Neuronal stem cell (in vitro differentiated cells): ENCODE measurements around the gene DHRS7B.
"Not testable (repeated sequence)": the region's sequence is repeated elsewhere in the genome, so short reads cannot be mapped to it uniquely, and the experiment has no call there.

ENCODE experiments used
- DNase-seq: peaks from one replicate; pipeline ENCODE4 v3.0.0-alpha.2; 2013; ENCODE audit warnings: low spot score
- H2AFZ ChIP-seq: one replicate; pipeline ENCODE4 v1.6.1; 2013; ENCODE audit warnings: mild to moderate bottlenecking, low read length, inconsistent platforms
- H2AK5ac ChIP-seq: 2 replicates; pipeline ENCODE4 v1.6.1; 2013; ENCODE audit warnings: low read depth, mild to moderate bottlenecking, inconsistent platforms, low read length, moderate library complexity, mixed read lengths
- H2BK120ac ChIP-seq: 2 replicates; pipeline ENCODE4 v1.6.1; 2013; ENCODE audit warnings: low read depth, mild to moderate bottlenecking, inconsistent platforms, low read length, moderate library complexity, mixed read lengths
- H2BK12ac ChIP-seq: one replicate; pipeline ENCODE4 v1.6.1; 2013; ENCODE audit warnings: low read length, inconsistent platforms
- H2BK15ac ChIP-seq: 2 replicates; pipeline ENCODE4 v1.6.1; 2013; ENCODE audit warnings: mild to moderate bottlenecking, low read length, inconsistent platforms, mixed read lengths
- H2BK5ac ChIP-seq: one replicate; pipeline ENCODE4 v1.6.1; 2013; ENCODE audit warnings: inconsistent platforms, mild to moderate bottlenecking, low read length, moderate library complexity
- H3K14ac ChIP-seq: one replicate; pipeline ENCODE4 v1.6.1; 2013; ENCODE audit warnings: low read length, inconsistent platforms
- H3K18ac ChIP-seq: 2 replicates; pipeline ENCODE4 v1.6.1; 2013; ENCODE audit warnings: low read length, inconsistent platforms
- H3K23ac ChIP-seq: 2 replicates; pipeline ENCODE4 v1.6.1; 2013; ENCODE audit warnings: low read depth, mild to moderate bottlenecking, mixed read lengths, low read length, inconsistent platforms; ENCODE audit not compliant: poor library complexity
- H3K27ac ChIP-seq: replicated peaks from 3 replicates; pipeline ENCODE4 v1.5.1; 2013; ENCODE audit warnings: low read length, inconsistent platforms
- H3K27me3 ChIP-seq, 3 experiments: 2 replicates each; pipeline ENCODE4 v1.6.1; 2013; ENCODE audit warnings: low read length in 3 of 3, mild to moderate bottlenecking in 2 of 3, inconsistent platforms in 1 of 3, low read depth in 1 of 3, mixed read lengths in 1 of 3, moderate library complexity in 1 of 3; ENCODE audit not compliant: control insufficient read depth in 3 of 3, insufficient read depth in 3 of 3
- H3K36me3 ChIP-seq, 2 donors: replicated peaks in 1 of 2; 2 replicates each; pipeline ENCODE4 v1.6.1; 2013; ENCODE audit warnings: low read length in 2 of 2; ENCODE audit not compliant: control insufficient read depth in 2 of 2, insufficient read depth in 2 of 2
- H3K4ac ChIP-seq: 2 replicates; pipeline ENCODE4 v1.6.1; 2013; ENCODE audit warnings: inconsistent platforms, mild to moderate bottlenecking, low read length, moderate library complexity
- H3K4me1 ChIP-seq, 2 donors: 1 replicate in 1 of 2; 2 replicates in 1 of 2; pipeline ENCODE4 v1.6.1; 2013; ENCODE audit warnings: low read length in 2 of 2, low read depth in 1 of 2; ENCODE audit not compliant: control insufficient read depth in 2 of 2, insufficient read depth in 1 of 2
- H3K4me2 ChIP-seq: one replicate; pipeline ENCODE4 v1.6.1; 2013; ENCODE audit warnings: mild to moderate bottlenecking, low read length, inconsistent platforms; ENCODE audit not compliant: insufficient read depth, poor library complexity, severe bottlenecking
- H3K4me3 ChIP-seq, 2 donors: 2 replicates each; pipeline ENCODE4 v1.5.1; 2013; ENCODE audit warnings: low read length in 2 of 2, mild to moderate bottlenecking in 2 of 2, inconsistent platforms in 1 of 2, moderate library complexity in 1 of 2
- H3K79me1 ChIP-seq: one replicate; pipeline ENCODE4 v1.6.1; 2013; ENCODE audit warnings: low read depth, mild to moderate bottlenecking, inconsistent platforms, low read length, moderate library complexity
- H3K9ac ChIP-seq: one replicate; pipeline ENCODE4 v1.6.1; 2013; ENCODE audit warnings: mild to moderate bottlenecking, low read depth, low read length, inconsistent platforms; ENCODE audit not compliant: poor library complexity
- H3K9me3 ChIP-seq, 2 donors: replicated peaks in 1 of 2; 2 replicates each; pipeline versions ENCODE3 to v1.6.1; 2013; ENCODE audit warnings: low read length in 2 of 2, mild to moderate bottlenecking in 2 of 2, inconsistent platforms in 1 of 2, low read depth in 1 of 2, mixed read lengths in 1 of 2, moderate library complexity in 1 of 2; ENCODE audit not compliant: control insufficient read depth in 2 of 2, insufficient read depth in 1 of 2
- H4K8ac ChIP-seq: one replicate; pipeline ENCODE4 v1.6.1; 2013; ENCODE audit warnings: low read depth, mild to moderate bottlenecking, inconsistent platforms, low read length, moderate library complexity
- H4K91ac ChIP-seq: one replicate; pipeline ENCODE4 v1.6.1; 2013; ENCODE audit warnings: low read length, low read depth, mild to moderate bottlenecking, inconsistent platforms; ENCODE audit not compliant: poor library complexity
- WGBS, 2 donors: extraction: QIAGEN DNeasy Blood & Tissue Kit; methylation state at CpG; one replicate each; pipeline ENCODE4 v1.1.7; 2013; ENCODE audit warnings: missing lambda C conversion rate in 2 of 2, mixed read lengths in 1 of 2; ENCODE audit not compliant: insufficient read length in 2 of 2, insufficient replicate concordance in 1 of 2; ENCODE audit errors: extremely low coverage in 2 of 2; 5-methylcytosine and 5-hydroxymethylcytosine counted together

Gene DHRS7B

DNA sequence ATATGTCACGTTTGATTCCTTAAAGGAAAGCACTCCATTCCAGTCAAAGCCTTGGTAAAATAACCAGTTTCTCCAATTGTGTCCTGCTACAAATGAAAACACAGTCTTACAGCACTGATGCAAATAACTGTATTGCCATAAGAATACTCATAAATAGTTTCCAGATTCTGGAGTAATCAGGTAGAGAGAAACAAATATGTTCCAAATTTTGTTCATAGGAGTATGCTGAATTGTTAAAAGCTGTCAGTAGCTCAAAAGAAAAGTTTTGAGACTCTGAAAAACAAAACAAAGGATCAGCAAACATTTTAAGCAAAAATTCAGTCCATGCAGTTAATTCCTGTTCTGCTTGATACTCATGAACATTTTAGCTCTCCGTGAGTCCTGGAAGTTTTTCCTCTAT, 7.8 kb downstream of the DHRS7B start:
- H3K27ac ChIP-seq: no peak overlapping the region
- no peak overlapping the region for H4K8ac ChIP-seq
- no peak overlapping the region for H2BK5ac ChIP-seq
- no peak overlapping the region for H3K14ac ChIP-seq
- no peak overlapping the region for H4K91ac ChIP-seq
- H2BK120ac ChIP-seq: no peak overlapping the region
- no peak overlapping the region for H3K4me2 ChIP-seq
- H3K27me3 ChIP-seq: no peaks in the 10 kb centered on the region
- H2BK15ac ChIP-seq: no peak overlapping the region
- no peak overlapping the region for H3K9ac ChIP-seq
- no peak overlapping the region for H3K4me3 ChIP-seq
- DNase-seq: no peak
- no peak overlapping the region for H3K4ac ChIP-seq
- peaks cover 3 to 22% of the 10 kb centered on the region in 2 donors for H3K9me3 ChIP-seq
- H2BK12ac ChIP-seq: no peak overlapping the region
- no CpG with 5 or more reads among the region's 2 CpGs for WGBS, 2 donors
- no peaks in the 10 kb centered on the region for H3K79me1 ChIP-seq
- no peak overlapping the region for H3K23ac ChIP-seq
- no peaks in the 10 kb centered on the region for H3K4me1 ChIP-seq
- H2AFZ ChIP-seq: no peak overlapping the region
- H3K36me3 ChIP-seq: no peaks in the 10 kb centered on the region
- no peak overlapping the region for H2AK5ac ChIP-seq
- no peak overlapping the region for H3K18ac ChIP-seq

DNA sequence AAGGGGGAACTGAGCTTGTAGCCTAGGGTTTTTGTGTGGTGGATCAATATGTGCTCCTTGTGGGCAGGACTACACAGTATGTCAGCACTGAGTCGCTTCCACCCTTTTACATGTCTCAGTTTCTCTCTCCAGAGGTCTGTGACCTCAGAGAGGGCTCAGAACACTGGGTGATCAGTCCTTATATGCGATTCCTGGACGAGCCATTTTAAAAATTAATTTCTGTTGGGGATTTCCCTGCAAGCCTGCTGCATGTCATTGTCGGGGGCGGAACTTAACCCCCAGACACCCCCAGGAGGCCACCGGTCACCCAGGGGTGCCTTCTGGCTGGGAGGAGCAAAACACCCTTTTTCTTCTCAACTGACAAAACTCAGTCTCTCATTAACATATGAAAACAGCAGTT, 14.1 kb downstream of the DHRS7B start:
- H3K36me3 ChIP-seq: peaks cover 0 to 9% of the 10 kb centered on the region in 2 donors
- no peak overlapping the region for H3K9ac ChIP-seq
- no peak overlapping the region for H3K4ac ChIP-seq
- H3K4me1 ChIP-seq: no peaks in the 10 kb centered on the region
- H4K91ac ChIP-seq: no peak overlapping the region
- H4K8ac ChIP-seq: no peak overlapping the region
- no peak overlapping the region for H2BK15ac ChIP-seq
- H3K9me3 ChIP-seq: peaks cover 1 to 17% of the 10 kb centered on the region in 2 donors
- H2BK12ac ChIP-seq: no peak overlapping the region
- H2BK5ac ChIP-seq: no peak overlapping the region
- H3K18ac ChIP-seq: no peak overlapping the region
- H2AFZ ChIP-seq: no peak overlapping the region
- H2BK120ac ChIP-seq: no peak overlapping the region
- H3K14ac ChIP-seq: no peak overlapping the region
- no peak overlapping the region for H2AK5ac ChIP-seq
- no peak overlapping the region for H3K27ac ChIP-seq
- H3K27me3 ChIP-seq: no peaks in the 10 kb centered on the region
- no peak overlapping the region for H3K4me3 ChIP-seq
- H3K79me1 ChIP-seq: no peaks in the 10 kb centered on the region
- H3K4me2 ChIP-seq: no peak overlapping the region
- H3K23ac ChIP-seq: no peak overlapping the region
- no CpG with 5 or more reads among the region's 6 CpGs for WGBS, 2 donors
- DNase-seq: no peak

DNA sequence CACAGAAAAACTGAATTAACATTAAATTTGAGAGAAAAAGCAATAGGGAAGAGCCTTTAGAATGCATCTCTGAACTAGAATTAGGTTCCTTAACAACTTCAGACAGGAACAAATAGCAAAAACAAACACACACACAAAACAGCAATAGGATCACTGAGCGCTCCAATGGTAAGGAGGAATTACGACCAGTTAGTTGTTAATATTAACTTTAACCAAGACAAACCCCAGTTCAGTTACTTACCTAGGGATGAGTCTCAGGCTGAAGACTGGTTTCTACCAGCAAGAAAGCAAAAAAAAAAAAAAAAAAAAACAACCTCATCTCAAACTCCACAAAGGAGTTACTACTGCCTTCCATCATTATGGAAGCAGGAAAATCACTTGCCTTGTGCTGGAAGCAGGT, 14.6 kb downstream of the DHRS7B start:
- no peak overlapping the region for H3K4me2 ChIP-seq
- H3K18ac ChIP-seq: no peak overlapping the region
- H2BK5ac ChIP-seq: no peak overlapping the region
- H3K4me1 ChIP-seq: no peaks in the 10 kb centered on the region
- no CpG with 5 or more reads among the region's 2 CpGs for WGBS, 2 donors
- no peak overlapping the region for H3K23ac ChIP-seq
- no peak overlapping the region for H4K91ac ChIP-seq
- H4K8ac ChIP-seq: no peak overlapping the region
- no peak overlapping the region for H3K4ac ChIP-seq
- H2BK15ac ChIP-seq: no peak overlapping the region
- H2BK12ac ChIP-seq: no peak overlapping the region
- H2BK120ac ChIP-seq: no peak overlapping the region
- no peak overlapping the region for H3K27ac ChIP-seq
- H2AK5ac ChIP-seq: no peak overlapping the region
- no peaks in the 10 kb centered on the region for H3K27me3 ChIP-seq
- H3K79me1 ChIP-seq: no peaks in the 10 kb centered on the region
- H3K9me3 ChIP-seq: peaks cover 1 to 14% of the 10 kb centered on the region in 2 donors
- no peak overlapping the region for H2AFZ ChIP-seq
- H3K36me3 ChIP-seq: peaks cover 0 to 9% of the 10 kb centered on the region in 2 donors
- H3K14ac ChIP-seq: no peak overlapping the region
- no peak overlapping the region for H3K9ac ChIP-seq
- H3K4me3 ChIP-seq: no peak overlapping the region
- no peak for DNase-seq

DNA sequence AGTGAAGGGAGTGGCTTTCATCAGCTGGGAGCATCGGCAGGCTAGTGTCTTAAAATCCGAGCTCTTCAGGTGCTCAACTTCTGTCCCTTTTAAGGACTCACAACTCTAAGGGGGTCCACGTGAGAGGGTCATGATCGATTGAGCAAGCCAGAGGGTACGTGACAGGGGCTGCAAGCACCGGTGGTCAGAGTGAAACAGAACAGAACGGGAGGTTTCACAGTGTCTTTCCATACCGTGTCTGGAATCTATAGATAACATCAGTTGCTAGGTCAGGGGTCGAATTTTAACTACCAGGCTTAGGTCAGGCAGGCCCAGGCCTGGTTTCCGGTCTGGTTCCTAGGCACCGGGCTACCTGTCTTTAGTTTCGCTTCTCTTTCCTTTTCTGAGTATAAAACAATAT, 15.3 kb downstream of the DHRS7B start:
- H3K14ac ChIP-seq, H2BK5ac ChIP-seq, H3K4me2 ChIP-seq, H3K27ac ChIP-seq, H3K23ac ChIP-seq, H3K4me3 ChIP-seq, H4K91ac ChIP-seq, H3K36me3 ChIP-seq, H3K4me1 ChIP-seq, H3K9ac ChIP-seq, H3K79me1 ChIP-seq, H4K8ac ChIP-seq, H3K18ac ChIP-seq, H2BK15ac ChIP-seq, H3K4ac ChIP-seq, H3K27me3 ChIP-seq, H2BK120ac ChIP-seq, H2BK12ac ChIP-seq, H2AK5ac ChIP-seq, H2AFZ ChIP-seq, DNase-seq: not testable (repeated sequence)
- H3K9me3 ChIP-seq: peaks cover 1 to 12% of the 10 kb centered on the region in 2 donors
- WGBS, 2 donors: no CpG with 5 or more reads among the region's 12 CpGs
